GM23338 (cell line): ENCODE measurements around the gene PPP4R1. TPM values are rescaled to one million over a fixed set of nuclear protein-coding genes. Genes with fewer than 3 reads are reported as not detected.

Source experiments
- ATAC-seq: fragments of 200-7000 bp; cut with Tn5 transposase; 3 replicates; pipeline ENCODE4 v1.9.1; 2020
- DNase-seq: peaks from one replicate; pipeline ENCODE4 v3.0.0-alpha.2; 2015; ENCODE audit warnings: low spot score
- H2AFZ ChIP-seq: fragments of 200-600 bp; sonication (generic); 2 replicates; pipeline ENCODE4 v1.8.0; 2016; ENCODE audit warnings: antibody characterized with exemption, mild to moderate bottlenecking, moderate library complexity
- H3F3A ChIP-seq: fragments of 200-600 bp; sonication (generic); replicated peaks from 2 replicates; pipeline ENCODE4 v1.8.0; 2017; ENCODE audit warnings: antibody characterized with exemption, mixed run types, low read depth
- H3K27ac ChIP-seq: fragments of 200-600 bp; sonication (generic); 2 replicates; pipeline ENCODE4 v1.6.1; 2016; ENCODE audit warnings: low read depth
- H3K27me3 ChIP-seq: fragments of 200-600 bp; sonication (generic); 2 replicates; pipeline ENCODE4 v1.8.0; 2016; ENCODE audit warnings: mild to moderate bottlenecking, mixed run types, moderate library complexity; ENCODE audit not compliant: insufficient read depth
- H3K36me3 ChIP-seq: fragments of 200-600 bp; sonication (generic); 2 replicates; pipeline ENCODE4 v1.8.0; 2016; ENCODE audit warnings: mild to moderate bottlenecking; ENCODE audit not compliant: insufficient read depth
- H3K4me1 ChIP-seq: fragments of 200-600 bp; sonication (generic); 2 replicates; pipeline ENCODE4 v1.8.0; 2016; ENCODE audit warnings: mild to moderate bottlenecking, moderate library complexity; ENCODE audit not compliant: insufficient read depth
- H3K4me2 ChIP-seq: fragments of 200-600 bp; sonication (generic); 2 replicates; pipeline ENCODE4 v1.7.1; 2017; ENCODE audit warnings: mixed run types
- H3K4me3 ChIP-seq: fragments of 200-600 bp; sonication (generic); 2 replicates; pipeline ENCODE4 v1.6.1; 2016; ENCODE audit warnings: mixed run types
- H3K79me2 ChIP-seq: fragments of 200-600 bp; sonication (generic); replicated peaks from 2 replicates; pipeline ENCODE4 v1.8.0; 2017; ENCODE audit warnings: mild to moderate bottlenecking; ENCODE audit not compliant: insufficient read depth
- H3K9me2 ChIP-seq: fragments of 200-600 bp; sonication (generic); 2 replicates; pipeline ENCODE4 v1.8.0; 2017; ENCODE audit not compliant: insufficient read depth
- H4K20me1 ChIP-seq: fragments of 200-600 bp; sonication (generic); replicated peaks from 2 replicates; pipeline ENCODE4 v1.8.0; 2017; ENCODE audit warnings: mild to moderate bottlenecking; ENCODE audit not compliant: insufficient read depth
- H3K27ac Mint-ChIP-seq: 2 replicates; pipeline ENCODE4 v1.8.0; 2020; ENCODE audit warnings: inconsistent platforms, mild to moderate bottlenecking, moderate library complexity, mixed read lengths
- H3K27me3 Mint-ChIP-seq: 3 replicates; pipeline ENCODE4 v1.8.0; 2022; ENCODE audit warnings: low read depth, mild to moderate bottlenecking, moderate library complexity, mixed read lengths, inconsistent platforms; ENCODE audit not compliant: insufficient read depth, poor library complexity
- H3K36me3 Mint-ChIP-seq: 3 replicates; pipeline ENCODE4 v1.8.0; 2021; ENCODE audit warnings: low read depth, mild to moderate bottlenecking, inconsistent platforms, moderate library complexity, mixed read lengths
- H3K4me1 Mint-ChIP-seq: 3 replicates; pipeline ENCODE4 v1.8.0; 2020; ENCODE audit warnings: mild to moderate bottlenecking, inconsistent platforms, mixed read lengths
- H3K4me3 Mint-ChIP-seq: 3 replicates; pipeline ENCODE4 v1.8.0; 2021; ENCODE audit warnings: moderate library complexity, mild to moderate bottlenecking, inconsistent platforms, mixed read lengths
- H3K9me3 Mint-ChIP-seq: 3 replicates; pipeline ENCODE4 v1.8.0; 2020; ENCODE audit warnings: moderate library complexity, mild to moderate bottlenecking, inconsistent platforms, mixed read lengths
- polyA plus RNA-seq: library from polyadenylated mRNA; unstranded; fragments of >200 nt; fragmentation: Nextera tagmentation; extraction: Ambion mirVana; gene quantifications from 2 replicates; pipeline ENCODE4 v1.2.1, GENCODE V29; 2016
- total RNA-seq: library from RNA; depleted of rRNA; stranded (reverse); fragments of >200 nt; shearing (Covaris generic); gene quantifications from 2 replicates; pipeline ENCODE4 v1.2.3, GENCODE V29; 2014
- TF ChIP-seq, protein P1 (sequence below), 2 experiments: fragments of 200-600 bp in 1 of 2; sonication (generic) in 1 of 2; conservative IDR thresholded peaks; 2 replicates each; pipeline versions ENCODE4 v1.5.1 to v1.6.1; 2016 to 2017; ENCODE audit warnings: antibody characterized with exemption in 2 of 2, low read depth in 2 of 2, mild to moderate bottlenecking in 2 of 2, moderate library complexity in 1 of 2
- TF ChIP-seq, protein P2 (sequence below): fragments of 250-450 bp; sonication (Bioruptor Pico); IDR thresholded peaks from 2 replicates; pipeline ENCODE4 v1.5.0; 2020; ENCODE audit warnings: mild to moderate bottlenecking, moderate library complexity

PPP4R1 gene
- total and polyA plus RNA-seq, 2 experiments from 2014 or later, result 18.1 to 79.4 TPM

DNA sequence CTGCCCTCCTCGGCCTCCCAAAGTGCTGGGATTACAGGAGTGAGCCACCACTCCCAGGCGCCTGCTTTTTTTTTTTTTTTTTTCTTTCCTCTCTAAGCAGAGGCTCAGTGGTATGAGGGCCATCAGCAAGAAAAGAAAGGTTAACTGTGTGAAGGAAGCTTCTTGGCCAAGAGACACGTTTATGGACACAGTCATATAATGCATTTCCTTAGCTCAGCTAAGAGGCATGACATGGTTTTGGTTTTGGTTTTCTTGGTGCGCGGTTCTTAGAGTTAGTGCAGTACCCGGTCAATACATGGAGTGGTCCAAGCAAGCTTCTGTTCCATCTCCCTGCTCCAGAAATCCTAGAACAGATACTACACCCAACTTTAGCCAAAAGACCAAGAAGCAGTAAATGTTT is 96.5 kb downstream of the PPP4R1 start (continued):
- TF ChIP-seq, protein P1, sequence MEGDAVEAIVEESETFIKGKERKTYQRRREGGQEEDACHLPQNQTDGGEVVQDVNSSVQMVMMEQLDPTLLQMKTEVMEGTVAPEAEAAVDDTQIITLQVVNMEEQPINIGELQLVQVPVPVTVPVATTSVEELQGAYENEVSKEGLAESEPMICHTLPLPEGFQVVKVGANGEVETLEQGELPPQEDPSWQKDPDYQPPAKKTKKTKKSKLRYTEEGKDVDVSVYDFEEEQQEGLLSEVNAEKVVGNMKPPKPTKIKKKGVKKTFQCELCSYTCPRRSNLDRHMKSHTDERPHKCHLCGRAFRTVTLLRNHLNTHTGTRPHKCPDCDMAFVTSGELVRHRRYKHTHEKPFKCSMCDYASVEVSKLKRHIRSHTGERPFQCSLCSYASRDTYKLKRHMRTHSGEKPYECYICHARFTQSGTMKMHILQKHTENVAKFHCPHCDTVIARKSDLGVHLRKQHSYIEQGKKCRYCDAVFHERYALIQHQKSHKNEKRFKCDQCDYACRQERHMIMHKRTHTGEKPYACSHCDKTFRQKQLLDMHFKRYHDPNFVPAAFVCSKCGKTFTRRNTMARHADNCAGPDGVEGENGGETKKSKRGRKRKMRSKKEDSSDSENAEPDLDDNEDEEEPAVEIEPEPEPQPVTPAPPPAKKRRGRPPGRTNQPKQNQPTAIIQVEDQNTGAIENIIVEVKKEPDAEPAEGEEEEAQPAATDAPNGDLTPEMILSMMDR (conservative IDR thresholded peaks at IDR 0.05; ENCODE audit: low read depth in 2 of 2), result no peak

DNA sequence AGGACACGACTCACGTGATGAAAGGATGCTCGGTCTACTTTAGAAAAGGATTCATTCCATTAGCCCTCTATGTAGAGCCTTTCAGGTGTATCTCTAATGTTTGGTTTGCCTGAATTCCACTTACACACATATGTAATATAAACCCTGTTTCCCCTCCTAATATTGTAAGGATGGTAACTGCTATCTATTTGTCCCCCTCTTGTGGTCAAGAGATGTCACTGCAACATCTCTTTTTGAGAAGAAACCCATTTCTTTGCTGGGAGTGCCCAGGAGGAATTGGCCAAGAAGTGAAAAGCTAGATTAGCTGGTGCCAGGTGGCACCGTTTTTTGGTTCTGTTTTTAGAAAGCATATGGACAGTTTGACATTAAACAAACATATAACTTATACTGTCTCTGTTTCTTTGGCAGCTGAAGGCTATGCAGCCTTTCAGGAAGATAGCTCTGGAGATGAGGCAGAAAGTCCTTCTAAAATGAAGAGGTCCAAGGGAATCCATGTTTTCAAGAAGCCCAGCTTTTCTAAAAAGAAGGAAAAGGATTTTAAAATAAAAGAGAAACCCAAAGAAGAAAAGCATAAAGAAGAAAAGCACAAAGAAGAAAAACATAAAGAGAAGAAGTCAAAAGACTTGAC is 97.8 kb downstream of the PPP4R1 start:
- TF ChIP-seq, protein P2, sequence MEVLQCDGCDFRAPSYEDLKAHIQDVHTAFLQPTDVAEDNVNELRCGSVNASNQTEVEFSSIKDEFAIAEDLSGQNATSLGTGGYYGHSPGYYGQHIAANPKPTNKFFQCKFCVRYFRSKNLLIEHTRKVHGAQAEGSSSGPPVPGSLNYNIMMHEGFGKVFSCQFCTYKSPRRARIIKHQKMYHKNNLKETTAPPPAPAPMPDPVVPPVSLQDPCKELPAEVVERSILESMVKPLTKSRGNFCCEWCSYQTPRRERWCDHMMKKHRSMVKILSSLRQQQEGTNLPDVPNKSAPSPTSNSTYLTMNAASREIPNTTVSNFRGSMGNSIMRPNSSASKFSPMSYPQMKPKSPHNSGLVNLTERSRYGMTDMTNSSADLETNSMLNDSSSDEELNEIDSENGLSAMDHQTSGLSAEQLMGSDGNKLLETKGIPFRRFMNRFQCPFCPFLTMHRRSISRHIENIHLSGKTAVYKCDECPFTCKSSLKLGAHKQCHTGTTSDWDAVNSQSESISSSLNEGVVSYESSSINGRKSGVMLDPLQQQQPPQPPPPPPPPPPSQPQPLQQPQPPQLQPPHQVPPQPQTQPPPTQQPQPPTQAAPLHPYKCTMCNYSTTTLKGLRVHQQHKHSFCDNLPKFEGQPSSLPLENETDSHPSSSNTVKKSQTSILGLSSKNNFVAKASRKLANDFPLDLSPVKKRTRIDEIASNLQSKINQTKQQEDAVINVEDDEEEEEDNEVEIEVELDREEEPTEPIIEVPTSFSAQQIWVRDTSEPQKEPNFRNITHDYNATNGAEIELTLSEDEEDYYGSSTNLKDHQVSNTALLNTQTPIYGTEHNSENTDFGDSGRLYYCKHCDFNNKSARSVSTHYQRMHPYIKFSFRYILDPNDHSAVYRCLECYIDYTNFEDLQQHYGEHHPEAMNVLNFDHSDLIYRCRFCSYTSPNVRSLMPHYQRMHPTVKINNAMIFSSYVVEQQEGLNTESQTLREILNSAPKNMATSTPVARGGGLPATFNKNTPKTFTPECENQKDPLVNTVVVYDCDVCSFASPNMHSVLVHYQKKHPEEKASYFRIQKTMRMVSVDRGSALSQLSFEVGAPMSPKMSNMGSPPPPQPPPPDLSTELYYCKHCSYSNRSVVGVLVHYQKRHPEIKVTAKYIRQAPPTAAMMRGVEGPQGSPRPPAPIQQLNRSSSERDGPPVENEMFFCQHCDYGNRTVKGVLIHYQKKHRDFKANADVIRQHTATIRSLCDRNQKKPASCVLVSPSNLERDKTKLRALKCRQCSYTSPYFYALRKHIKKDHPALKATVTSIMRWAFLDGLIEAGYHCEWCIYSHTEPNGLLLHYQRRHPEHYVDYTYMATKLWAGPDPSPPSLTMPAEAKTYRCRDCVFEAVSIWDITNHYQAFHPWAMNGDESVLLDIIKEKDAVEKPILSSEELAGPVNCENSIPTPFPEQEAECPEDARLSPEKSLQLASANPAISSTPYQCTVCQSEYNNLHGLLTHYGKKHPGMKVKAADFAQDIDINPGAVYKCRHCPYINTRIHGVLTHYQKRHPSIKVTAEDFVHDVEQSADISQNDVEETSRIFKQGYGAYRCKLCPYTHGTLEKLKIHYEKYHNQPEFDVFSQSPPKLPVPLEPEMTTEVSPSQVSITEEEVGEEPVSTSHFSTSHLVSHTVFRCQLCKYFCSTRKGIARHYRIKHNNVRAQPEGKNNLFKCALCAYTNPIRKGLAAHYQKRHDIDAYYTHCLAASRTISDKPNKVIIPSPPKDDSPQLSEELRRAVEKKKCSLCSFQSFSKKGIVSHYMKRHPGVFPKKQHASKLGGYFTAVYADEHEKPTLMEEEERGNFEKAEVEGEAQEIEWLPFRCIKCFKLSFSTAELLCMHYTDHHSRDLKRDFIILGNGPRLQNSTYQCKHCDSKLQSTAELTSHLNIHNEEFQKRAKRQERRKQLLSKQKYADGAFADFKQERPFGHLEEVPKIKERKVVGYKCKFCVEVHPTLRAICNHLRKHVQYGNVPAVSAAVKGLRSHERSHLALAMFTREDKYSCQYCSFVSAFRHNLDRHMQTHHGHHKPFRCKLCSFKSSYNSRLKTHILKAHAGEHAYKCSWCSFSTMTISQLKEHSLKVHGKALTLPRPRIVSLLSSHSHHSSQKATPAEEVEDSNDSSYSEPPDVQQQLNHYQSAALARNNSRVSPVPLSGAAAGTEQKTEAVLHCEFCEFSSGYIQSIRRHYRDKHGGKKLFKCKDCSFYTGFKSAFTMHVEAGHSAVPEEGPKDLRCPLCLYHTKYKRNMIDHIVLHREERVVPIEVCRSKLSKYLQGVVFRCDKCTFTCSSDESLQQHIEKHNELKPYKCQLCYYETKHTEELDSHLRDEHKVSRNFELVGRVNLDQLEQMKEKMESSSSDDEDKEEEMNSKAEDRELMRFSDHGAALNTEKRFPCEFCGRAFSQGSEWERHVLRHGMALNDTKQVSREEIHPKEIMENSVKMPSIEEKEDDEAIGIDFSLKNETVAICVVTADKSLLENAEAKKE (CRISPR knock-in tag), result no peak
- TF ChIP-seq, protein P1 (conservative IDR thresholded peaks at IDR 0.05; ENCODE audit: low read depth in 2 of 2), result peak; percentile 84 to 99
- Mint-ChIP-seq H3K27me3 (no peaks in the 10 kb centered on the region), H3K27ac (no peak overlapping the region), H3K9me3 (no peaks in the 10 kb centered on the region), H3K4me1 (peaks cover 6% of the 10 kb centered on the region; the same call in 2 of the 3 replicates), H3K4me3 (no peak overlapping the region), H3K36me3 (peaks cover 16% of the 10 kb centered on the region; the same call in 2 of the 3 replicates)
- H3K4me2 ChIP-seq, result no peak overlapping the region
- H3F3A ChIP-seq, result no peaks in the 10 kb centered on the region
- no peaks in the 10 kb centered on the region for H3K4me1 ChIP-seq
- no peaks in the 10 kb centered on the region for H3K9me2 ChIP-seq
- peaks cover 8% of the 10 kb centered on the region for H3K79me2 ChIP-seq
- no peaks in the 10 kb centered on the region for H3K27me3 ChIP-seq
- H3K36me3 ChIP-seq, result no peaks in the 10 kb centered on the region; the same call in 1 of the 2 replicates
- no peak overlapping the region for H3K4me3 ChIP-seq
- H4K20me1 ChIP-seq, result no peaks in the 10 kb centered on the region
- no peak overlapping the region for H2AFZ ChIP-seq
- DNase-seq (peak; percentile 69), ATAC-seq (peak; percentile 32)
- no peak overlapping the region for H3K27ac ChIP-seq
